Brain microvascular endothelial cell (primary cell): ENCODE measurements around the gene FAM111B.
"Not testable (repeated sequence)": the region's sequence is repeated elsewhere in the genome, so short reads cannot be mapped to it uniquely, and the experiment has no call there.

Source experiments
- DNase-seq: peaks from one replicate; pipeline ENCODE4 v3.0.0-alpha.2; 2020
- H3K27ac ChIP-seq: fragments of 250-450 bp; sonication (Bioruptor Pico); 2 replicates; pipeline ENCODE4 v1.5.1; 2020; ENCODE audit warnings: mild to moderate bottlenecking, moderate library complexity
- H3K27me3 ChIP-seq: fragments of 250-450 bp; sonication (Bioruptor Pico); replicated peaks from 2 replicates; pipeline ENCODE4 v1.5.1; 2020; ENCODE audit warnings: mild to moderate bottlenecking
- H3K36me3 ChIP-seq: fragments of 250-450 bp; sonication (Bioruptor Pico); replicated peaks from 2 replicates; pipeline ENCODE4 v1.5.1; 2020; ENCODE audit warnings: mild to moderate bottlenecking
- H3K4me3 ChIP-seq: 2 replicates; pipeline ENCODE4 v1.5.1; 2011; ENCODE audit warnings: low read depth, mild to moderate bottlenecking, control low read depth, low read length, moderate library complexity
- CTCF ChIP-seq: IDR thresholded peaks from 2 replicates; pipeline ENCODE4 v1.5.1; 2011; ENCODE audit warnings: low read depth, mild to moderate bottlenecking, moderate library complexity, low read length, control low read depth, inconsistent platforms; ENCODE audit errors: missing control alignments
- in situ Hi-C: cut with HindIII; loops from 2 replicates; pipeline ENCODE4 v1.10.0; 2017; ENCODE audit warnings: low sequenced_read_pairs, low pct_ligation_motif_present

Gene FAM111B

GRCh38 chr11:59117774-59118173 is 10.7 kb downstream of the FAM111B start:
- Histone ChIP-seq H3K27ac (no peak overlapping the region), H3K27me3 (no peaks in the 10 kb centered on the region), H3K4me3 (no peak overlapping the region), H3K36me3 (no peaks in the 10 kb centered on the region)
- TF ChIP-seq CTCF, result no peak
- no peak for DNase-seq
- in situ Hi-C loops, result no loop called here

DNA sequence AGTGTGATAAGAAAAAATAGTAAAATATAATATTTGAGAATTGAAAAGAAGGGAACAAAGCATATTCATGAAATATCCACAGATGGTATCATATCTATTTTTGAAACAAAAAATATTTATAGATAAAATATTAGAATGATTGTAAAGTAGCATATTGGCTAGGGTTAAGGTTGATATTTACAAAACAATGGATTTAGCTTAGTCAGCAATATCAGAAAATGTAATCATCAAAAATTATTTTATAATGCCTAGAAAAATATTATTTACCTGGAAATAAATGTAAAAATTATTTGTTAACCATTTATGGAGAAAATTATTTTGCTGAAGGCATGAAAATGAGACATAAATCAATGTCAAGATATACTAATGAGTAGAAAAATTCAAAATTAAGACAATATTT is 12.8 kb downstream of the FAM111B start:
- Histone ChIP-seq H3K27ac (no peak overlapping the region), H3K4me3 (no peak overlapping the region), H3K36me3 (no peaks in the 10 kb centered on the region), H3K27me3 (no peaks in the 10 kb centered on the region)
- no peak for DNase-seq
- TF ChIP-seq CTCF, result no peak
- in situ Hi-C loops, result no loop called here

DNA sequence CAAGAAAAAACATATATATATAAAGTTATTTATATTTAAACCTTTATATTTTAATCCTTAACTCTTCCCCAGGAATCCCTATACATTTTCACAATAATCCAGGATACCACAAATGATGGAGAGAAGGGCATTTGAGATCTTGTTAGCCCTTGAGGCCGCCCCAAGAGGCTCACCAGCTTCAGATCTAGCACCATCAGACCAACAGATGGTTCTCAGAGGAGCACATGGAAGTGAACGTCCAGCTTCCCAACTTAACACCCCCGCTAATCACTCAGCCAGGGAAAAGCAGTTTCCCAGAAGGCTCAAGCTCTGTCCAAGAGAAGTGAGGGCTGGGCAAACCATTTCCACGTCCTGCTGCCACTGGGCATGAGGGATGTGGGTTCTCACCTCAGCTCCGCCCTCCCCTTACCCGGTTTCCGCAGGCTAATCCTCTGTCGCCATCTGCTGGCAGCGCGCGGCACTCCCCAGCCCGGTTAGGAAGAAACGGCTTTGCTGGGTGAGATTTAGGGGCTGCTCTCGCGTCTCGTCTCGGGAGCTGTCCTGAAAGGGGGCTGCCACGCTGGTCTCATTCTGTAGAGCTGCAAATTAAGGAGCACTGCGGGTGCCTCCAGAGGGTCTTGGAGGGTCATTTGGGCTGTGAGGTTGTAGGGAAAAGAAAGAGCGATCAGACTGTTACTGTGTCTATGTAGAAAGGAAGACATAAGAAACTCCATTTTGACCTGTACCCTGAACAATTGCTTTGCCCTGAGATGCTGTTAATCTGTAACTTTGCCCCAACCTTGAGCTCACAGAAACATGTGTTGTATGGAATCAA is 28.8 kb downstream of the FAM111B start:
- Histone ChIP-seq H3K27me3 (no peaks in the 10 kb centered on the region), H3K36me3 (no peaks in the 10 kb centered on the region), H3K4me3 (peak overlapping the region; percentile 32), H3K27ac (no peak overlapping the region)
- DNase-seq, result peak; percentile 71
- peak; percentile 99 for TF ChIP-seq CTCF
- in situ Hi-C loops, result no loop called here

GRCh38 chr11:59136551-59136950 is 29.5 kb downstream of the FAM111B start:
- DNase-seq, in situ Hi-C loops, H3K4me3 ChIP-seq, H3K27ac ChIP-seq, H3K27me3 ChIP-seq, H3K36me3 ChIP-seq: not testable (repeated sequence)

GRCh38 chr11:59137190-59137589 is 30.2 kb downstream of the FAM111B start:
- in situ Hi-C loops, result no loop called here
- no peak overlapping the region for H3K27ac ChIP-seq
- TF ChIP-seq CTCF, result no peak
- no peak for DNase-seq
- no peak overlapping the region for H3K4me3 ChIP-seq
- H3K36me3 ChIP-seq, result no peaks in the 10 kb centered on the region
- H3K27me3 ChIP-seq, result no peaks in the 10 kb centered on the region

GRCh38 chr11:59138643-59139042 is 31.6 kb downstream of the FAM111B start:
- Histone ChIP-seq H3K4me3 (no peak overlapping the region), H3K27ac (no peak overlapping the region), H3K27me3 (no peaks in the 10 kb centered on the region), H3K36me3 (no peaks in the 10 kb centered on the region)
- no peak for TF ChIP-seq CTCF
- no peak for DNase-seq
- in situ Hi-C loops, result no loop called here
